Mucosa of rectum (tissue), 2 donors: ENCODE results near the gene CARD11.

Experiments used
- H3K27ac ChIP-seq, 2 donors: one replicate each; pipeline ENCODE4 v1.7.0; 2013; ENCODE audit warnings: inconsistent platforms in 2 of 2, low read depth in 2 of 2, low read length in 2 of 2
- H3K27me3 ChIP-seq, 2 donors: one replicate each; pipeline ENCODE4 v1.7.0; 2013; ENCODE audit warnings: low read length in 2 of 2; ENCODE audit not compliant: control insufficient read depth in 2 of 2, insufficient read depth in 2 of 2
- H3K36me3 ChIP-seq, 2 donors: one replicate each; pipeline ENCODE4 v1.7.0; 2013; ENCODE audit warnings: low read length in 2 of 2; ENCODE audit not compliant: control insufficient read depth in 2 of 2, insufficient read depth in 2 of 2
- H3K4me1 ChIP-seq, 2 donors: one replicate each; pipeline ENCODE4 v1.7.0; 2013; ENCODE audit warnings: low read length in 2 of 2, mild to moderate bottlenecking in 1 of 2; ENCODE audit not compliant: control insufficient read depth in 2 of 2, insufficient read depth in 2 of 2
- H3K4me3 ChIP-seq, 2 donors: one replicate each; pipeline ENCODE4 v1.7.0; 2013; ENCODE audit warnings: low read length in 2 of 2
- H3K9ac ChIP-seq, 2 donors: one replicate each; pipeline ENCODE4 v1.7.0; 2013; ENCODE audit warnings: low read length in 2 of 2, low read depth in 1 of 2, mild to moderate bottlenecking in 1 of 2
- H3K9me3 ChIP-seq, 2 donors: one replicate each; pipeline ENCODE4 v1.7.0; 2013; ENCODE audit warnings: low read length in 2 of 2; ENCODE audit not compliant: control insufficient read depth in 2 of 2
- donor health status: healthy.
- donor health status: Normal muscosa, but diverticular disease.

CARD11 gene

DNA sequence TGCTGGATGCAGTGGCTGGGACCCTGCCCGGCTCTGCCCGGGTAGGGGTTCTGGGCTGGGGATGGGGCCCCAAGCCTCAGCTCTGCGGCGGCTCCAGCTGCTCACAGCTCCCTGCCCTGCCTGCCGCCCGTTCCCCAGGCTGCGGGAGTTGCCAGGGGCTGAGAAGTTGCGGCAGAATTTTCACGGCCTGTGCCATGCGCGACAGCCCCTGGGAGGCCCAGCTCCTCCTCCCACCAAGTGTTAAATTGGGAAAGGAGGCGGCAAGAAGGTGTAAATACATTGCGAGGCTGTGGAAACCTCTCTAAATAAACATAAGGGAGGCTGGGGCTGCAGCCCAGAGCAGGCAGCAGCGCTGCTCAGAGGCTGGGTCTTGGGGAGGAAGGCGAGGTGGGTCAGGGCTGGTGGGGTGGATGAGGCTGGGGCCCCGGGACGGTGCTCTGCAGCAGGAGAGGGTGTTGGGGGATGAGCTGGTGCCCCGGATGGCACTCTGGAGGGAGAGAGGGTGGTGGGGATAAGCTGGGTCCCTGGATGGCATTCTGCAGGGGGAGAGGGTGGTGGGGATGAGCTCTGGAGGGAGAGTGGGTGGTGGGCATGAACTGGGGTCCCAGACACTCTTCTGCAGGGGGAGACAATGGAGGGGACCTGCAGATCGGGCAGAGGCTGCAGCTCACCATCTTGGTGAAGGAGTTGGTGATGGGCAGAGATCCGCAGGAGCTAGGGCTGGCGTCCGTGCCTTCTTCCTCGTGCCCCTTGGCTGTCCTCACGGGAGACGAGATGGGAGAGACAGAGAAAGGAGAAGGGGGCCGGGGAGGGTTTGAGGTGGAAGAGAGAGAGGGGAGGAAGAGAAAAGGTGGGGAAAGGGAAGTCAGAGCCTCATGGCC lies 114.1 kb downstream of the CARD11 start:
- H3K27me3 ChIP-seq, result peaks cover 0 to 2% of the 10 kb centered on the region in 2 donors
- no peaks in the 10 kb centered on the region for H3K9me3 ChIP-seq
- no peaks in the 10 kb centered on the region for H3K36me3 ChIP-seq
- H3K9ac ChIP-seq, result no peak overlapping the region
- H3K4me3 ChIP-seq, result no peak overlapping the region
- H3K27ac ChIP-seq, result no peak overlapping the region
- no peaks in the 10 kb centered on the region for H3K4me1 ChIP-seq

DNA sequence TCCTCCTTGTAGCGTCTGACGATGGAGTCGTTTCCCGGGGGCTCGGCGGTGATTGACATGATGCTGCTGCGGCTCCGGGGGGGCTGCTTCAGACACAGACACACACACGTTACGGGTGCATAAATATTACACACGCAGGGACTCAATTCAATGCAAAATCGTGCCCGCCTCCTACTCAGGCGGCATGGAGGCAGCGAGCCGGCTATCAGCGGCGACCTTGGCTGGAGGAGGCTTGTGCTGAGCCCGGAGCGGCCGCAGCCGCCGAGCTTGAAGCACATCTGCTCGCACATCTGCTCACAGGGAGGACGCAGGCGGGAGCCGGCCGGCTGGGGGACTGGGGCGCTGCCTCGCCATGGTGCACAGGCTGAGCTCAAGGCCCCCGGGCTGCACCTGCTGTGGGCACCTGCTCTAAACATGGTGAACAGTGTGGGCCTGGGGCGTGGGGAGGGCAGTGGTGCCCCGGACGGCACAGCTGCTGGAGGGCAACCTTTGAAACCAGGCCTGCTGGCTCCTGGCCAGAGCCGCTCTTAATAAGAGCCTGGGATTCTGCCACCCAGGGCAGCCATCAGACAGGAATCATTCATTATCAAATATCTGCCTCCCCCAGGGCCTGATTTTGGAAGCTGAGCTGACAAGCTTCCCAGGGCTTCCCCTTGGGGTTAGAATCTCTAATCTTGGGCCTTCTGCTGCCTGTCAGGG lies 114.9 kb downstream of the CARD11 start:
- Histone ChIP-seq H3K27ac (no peak overlapping the region), H3K9ac (no peak overlapping the region), H3K9me3 (no peaks in the 10 kb centered on the region), H3K4me1 (no peaks in the 10 kb centered on the region), H3K36me3 (no peaks in the 10 kb centered on the region), H3K4me3 (no peak overlapping the region), H3K27me3 (peaks cover 0 to 2% of the 10 kb centered on the region in 2 donors)

DNA sequence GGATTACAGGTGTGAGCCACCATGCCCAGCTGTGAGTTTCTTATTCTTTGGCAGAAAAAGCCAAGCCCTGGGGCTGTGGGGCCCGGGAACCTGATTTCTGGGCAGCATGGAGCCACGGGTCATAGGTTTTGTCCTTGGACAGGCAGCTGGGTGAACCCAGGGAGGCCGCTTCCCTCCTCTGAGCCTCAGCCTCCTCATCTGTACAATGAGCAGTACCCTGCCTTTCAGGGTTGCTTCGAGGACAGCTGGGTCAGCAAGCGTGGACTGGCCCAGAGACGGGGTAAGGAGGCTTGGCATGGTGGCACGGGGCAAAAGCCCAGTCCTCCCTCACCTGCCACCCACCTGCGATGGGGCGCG lies 115.4 kb downstream of the CARD11 start:
- Histone ChIP-seq H3K9ac (no peak overlapping the region), H3K27me3 (peaks cover 0 to 2% of the 10 kb centered on the region in 2 donors), H3K4me1 (no peaks in the 10 kb centered on the region), H3K9me3 (no peaks in the 10 kb centered on the region), H3K36me3 (no peaks in the 10 kb centered on the region), H3K27ac (no peak overlapping the region), H3K4me3 (no peak overlapping the region)

DNA sequence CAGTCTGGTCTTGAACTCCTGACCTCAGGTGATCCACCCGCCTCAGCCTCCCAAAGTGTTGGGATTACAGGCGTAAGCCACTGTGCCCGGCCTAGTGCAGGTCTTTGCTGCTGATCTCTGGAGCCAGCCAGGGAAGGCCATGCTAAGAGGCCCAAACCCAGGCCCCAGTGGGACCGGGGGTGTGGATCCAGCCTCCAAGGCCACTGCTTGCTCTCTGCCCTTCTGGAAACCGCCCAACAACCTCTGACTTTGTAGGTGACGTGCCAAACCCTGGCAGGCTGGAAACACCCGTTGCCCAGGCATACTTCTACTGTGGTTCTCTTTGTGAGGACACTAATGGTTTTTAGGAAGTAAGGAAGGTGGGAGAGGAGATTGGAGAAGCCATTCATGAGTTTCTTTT lies 116.1 kb downstream of the CARD11 start:
- Histone ChIP-seq H3K9ac (no peak overlapping the region), H3K9me3 (no peaks in the 10 kb centered on the region), H3K36me3 (no peaks in the 10 kb centered on the region), H3K4me1 (no peaks in the 10 kb centered on the region), H3K27ac (no peak overlapping the region), H3K4me3 (no peak overlapping the region), H3K27me3 (peaks cover 0 to 2% of the 10 kb centered on the region in 2 donors)

DNA sequence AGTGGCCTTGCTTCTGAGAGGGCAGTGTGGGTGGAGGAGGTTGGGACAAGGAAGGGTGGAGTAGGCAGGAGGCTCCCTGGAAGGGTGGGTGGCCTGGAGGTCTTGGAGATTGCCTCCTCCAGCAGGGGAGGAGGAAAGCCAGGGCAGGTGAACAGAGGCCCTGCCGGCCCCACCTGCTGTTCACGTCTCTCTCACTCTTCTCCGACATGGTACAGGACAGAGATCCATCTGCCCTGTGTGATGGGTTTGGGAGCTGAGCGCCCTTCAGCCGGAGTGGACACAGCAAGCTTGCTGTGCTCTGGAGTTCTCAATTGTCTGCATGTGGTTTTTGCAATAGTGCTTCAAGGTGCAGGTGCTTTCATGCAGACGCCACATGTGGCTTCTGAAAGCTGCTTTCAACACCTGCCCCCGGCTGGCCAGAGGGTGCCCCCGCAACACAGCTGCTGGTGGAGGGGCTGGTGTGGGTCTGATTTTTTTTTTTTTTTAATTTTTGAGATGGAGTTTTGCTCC lies 116.7 kb downstream of the CARD11 start:
- no peaks in the 10 kb centered on the region for H3K36me3 ChIP-seq
- H3K4me3 ChIP-seq, result no peak overlapping the region
- H3K9me3 ChIP-seq, result no peaks in the 10 kb centered on the region
- H3K27ac ChIP-seq, result no peak overlapping the region
- H3K9ac ChIP-seq, result no peak overlapping the region
- H3K27me3 ChIP-seq, result peaks cover 0 to 2% of the 10 kb centered on the region in 2 donors
- H3K4me1 ChIP-seq, result no peaks in the 10 kb centered on the region

DNA sequence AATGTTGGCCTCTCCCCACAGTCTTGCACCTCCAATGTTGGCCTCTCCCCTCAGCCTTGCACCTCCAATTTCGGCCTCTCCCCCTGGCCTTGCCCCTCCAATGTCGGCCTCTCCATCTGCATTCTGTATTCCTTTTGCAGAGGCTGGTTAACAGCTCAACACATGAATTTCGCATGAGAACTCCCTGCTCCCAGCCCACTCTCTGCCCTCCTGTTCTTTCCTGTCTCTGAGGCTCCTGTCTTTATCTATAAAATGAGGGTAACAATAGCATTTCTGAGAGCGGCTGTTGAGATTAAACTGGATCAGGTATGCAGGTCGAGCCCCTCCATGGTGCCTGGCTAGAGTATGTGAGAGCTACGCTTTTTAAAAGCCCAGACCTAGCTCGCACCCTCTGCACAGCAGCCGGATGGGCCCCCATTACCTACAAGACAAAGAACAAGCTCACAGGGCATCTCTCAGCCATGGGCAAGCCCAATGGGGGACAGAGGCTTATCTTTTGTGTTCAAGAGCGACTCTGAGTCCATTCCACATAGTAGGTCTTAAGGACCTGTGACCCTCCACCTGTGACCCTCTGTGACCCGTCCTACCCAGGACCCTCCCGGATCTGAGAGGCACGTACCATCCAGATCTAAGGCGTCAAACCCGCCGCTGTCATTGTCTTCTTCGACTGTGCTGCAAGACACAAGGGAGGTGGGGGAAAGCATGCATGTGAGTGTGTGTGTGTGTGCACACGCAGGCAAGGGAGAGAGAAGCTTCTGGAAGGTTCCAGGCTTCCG lies 117.4 kb downstream of the CARD11 start:
- peaks cover 0 to 2% of the 10 kb centered on the region in 2 donors for H3K27me3 ChIP-seq

DNA sequence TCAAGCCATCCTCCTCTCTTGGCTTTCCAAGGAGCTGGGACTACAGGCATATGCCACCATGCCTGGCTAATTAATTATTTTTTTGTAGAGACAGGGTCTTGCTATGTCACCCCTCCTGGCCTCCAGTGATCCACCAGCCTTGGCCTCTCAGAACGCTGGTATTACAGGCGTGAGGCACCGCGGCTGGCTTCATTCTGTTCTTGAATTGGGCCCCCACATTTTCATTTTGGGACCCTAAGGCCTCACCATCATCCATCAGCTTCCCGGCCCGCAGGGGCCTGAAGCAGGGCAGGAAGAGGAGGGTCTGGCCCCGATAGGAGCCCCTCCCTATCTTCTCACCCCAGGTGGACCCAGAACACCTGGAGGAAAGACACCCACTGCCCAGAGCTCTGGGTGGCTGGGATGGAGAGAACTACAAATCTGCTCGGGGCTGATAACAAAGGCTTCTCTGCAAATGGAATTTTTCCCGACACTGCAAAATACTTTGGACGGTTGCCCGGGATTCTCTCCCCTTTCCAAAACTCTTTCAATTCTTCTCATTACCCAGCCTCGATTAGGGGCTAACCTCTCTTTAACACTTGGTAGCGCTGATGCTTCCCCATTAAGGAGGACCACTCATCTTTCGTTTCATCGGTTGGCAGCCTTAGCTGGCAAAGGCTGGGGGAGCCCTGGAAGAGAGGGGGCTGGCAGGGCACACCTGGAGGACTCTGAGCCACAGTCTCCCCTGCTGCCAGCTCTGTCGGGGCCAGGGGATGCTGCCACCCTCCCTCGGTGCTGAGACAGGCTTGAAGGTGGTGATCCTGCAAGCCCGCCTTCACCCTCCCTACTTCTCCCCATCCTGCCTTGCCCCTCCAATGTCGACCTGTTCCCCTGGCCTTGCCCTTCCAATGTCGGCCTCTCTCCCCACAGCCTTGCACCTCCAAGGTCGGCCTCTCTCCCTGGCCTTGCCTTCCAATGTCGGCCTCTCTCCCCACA lies 118.5 kb downstream of the CARD11 start:
- Histone ChIP-seq H3K27me3 (no peaks in the 10 kb centered on the region), H3K4me3 (no peak overlapping the region), H3K36me3 (no peaks in the 10 kb centered on the region), H3K9ac (no peak overlapping the region), H3K9me3 (no peaks in the 10 kb centered on the region), H3K27ac (no peak overlapping the region), H3K4me1 (no peaks in the 10 kb centered on the region)

More for the DNA sequence above, 117.4 kb downstream of the CARD11 start:
- Histone ChIP-seq H3K4me3 (no peak overlapping the region), H3K36me3 (no peaks in the 10 kb centered on the region), H3K27ac (no peak overlapping the region), H3K9me3 (no peaks in the 10 kb centered on the region), H3K9ac (no peak overlapping the region), H3K4me1 (no peaks in the 10 kb centered on the region)

DNA sequence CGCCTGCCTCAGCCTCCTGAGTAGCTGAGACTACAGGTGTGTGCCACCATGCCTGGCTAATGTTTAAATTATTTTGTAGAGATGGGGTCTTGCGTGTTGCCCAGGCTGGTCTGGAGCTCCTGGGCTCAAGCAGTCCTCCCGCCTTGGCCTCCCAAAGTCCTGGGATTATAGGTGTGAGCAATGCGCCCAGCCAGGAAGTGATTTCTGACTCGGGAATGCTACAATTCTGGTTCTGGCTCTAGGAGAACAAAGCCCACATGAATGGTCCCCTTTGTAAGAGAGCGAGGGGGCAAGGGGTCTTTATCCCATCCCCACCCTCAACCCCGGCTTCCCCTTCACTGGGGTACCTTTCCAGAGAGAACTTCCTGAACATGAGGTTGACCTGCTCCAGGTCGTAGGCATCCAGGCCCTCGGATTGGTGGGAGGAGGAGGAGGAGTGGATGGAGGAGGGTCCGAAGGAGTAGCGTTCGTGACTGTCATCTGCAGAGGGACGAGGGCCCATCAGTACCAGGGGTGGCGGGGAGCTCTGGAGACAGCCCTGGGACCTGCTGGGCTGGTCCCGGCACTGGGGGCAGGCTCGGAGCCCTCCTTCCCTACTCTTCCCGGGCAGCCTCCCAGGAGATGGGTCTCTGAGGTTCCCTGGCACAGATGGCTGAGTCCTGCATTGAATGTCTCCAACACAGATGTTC lies 119.6 kb downstream of the CARD11 start:
- H3K27ac ChIP-seq, result no peak overlapping the region
- no peaks in the 10 kb centered on the region for H3K27me3 ChIP-seq
- H3K9ac ChIP-seq, result no peak overlapping the region
- no peaks in the 10 kb centered on the region for H3K9me3 ChIP-seq
- no peaks in the 10 kb centered on the region for H3K36me3 ChIP-seq
- no peaks in the 10 kb centered on the region for H3K4me1 ChIP-seq
- H3K4me3 ChIP-seq, result no peak overlapping the region

DNA sequence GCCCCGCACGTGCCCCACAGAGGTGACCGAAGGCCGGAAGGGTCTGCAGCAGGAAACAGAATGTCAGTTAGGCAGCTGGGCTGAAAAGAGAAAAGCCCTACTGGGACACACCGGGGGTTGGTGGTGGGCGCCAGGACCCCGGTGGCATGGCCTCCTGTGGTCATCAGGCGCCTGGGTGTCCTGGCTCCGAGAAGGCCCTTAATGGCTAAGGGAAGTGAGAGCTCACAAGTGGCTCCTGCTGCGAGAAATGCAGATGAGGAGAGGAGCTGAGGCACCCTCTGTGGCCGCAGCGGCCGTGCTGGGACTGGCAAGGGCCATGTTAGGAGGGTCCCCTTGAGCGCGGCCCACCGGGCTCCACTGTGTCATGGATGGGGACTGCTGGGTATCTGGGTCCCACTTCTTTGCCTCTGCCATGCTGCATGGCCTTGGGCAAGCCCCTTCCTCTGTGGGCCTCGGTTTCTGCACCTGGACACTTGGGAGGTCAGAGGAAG lies 120.3 kb downstream of the CARD11 start:
- H3K9ac ChIP-seq, result no peak overlapping the region
- H3K36me3 ChIP-seq, result no peaks in the 10 kb centered on the region
- no peaks in the 10 kb centered on the region for H3K4me1 ChIP-seq
- H3K27ac ChIP-seq, result no peak overlapping the region
- no peak overlapping the region for H3K4me3 ChIP-seq
- no peaks in the 10 kb centered on the region for H3K9me3 ChIP-seq
- H3K27me3 ChIP-seq, result no peaks in the 10 kb centered on the region
